ENCODE data around the gene FRMD4A. TPM values are rescaled to one million over a fixed set of nuclear protein-coding genes. Genes with fewer than 3 reads are reported as not detected.
A peak's percentile ranks its signal among the peaks of the same experiment; 100 is the strongest.

FRMD4A gene
- total RNA-seq, 1 donor from 2014 or later: 20.2 TPM

GRCh38 chr10:14270370-14270769, 60.4 kb downstream of the FRMD4A start:
- DNase-seq (ENCODE audit: low spot score): no peak
- Mint-ChIP-seq H3K4me3 (no peak overlapping the region), H3K27ac (peak overlapping the region; percentile 12), H3K9me3 (peaks cover 3% of the 10 kb centered on the region), H3K36me3 (peaks cover 3% of the 10 kb centered on the region), H3K27me3 (ENCODE audit: insufficient read depth, low read depth) (peaks cover 4% of the 10 kb centered on the region), H3K4me1 (peaks cover 19% of the 10 kb centered on the region)
- no peak overlapping the region for H3K4me3 ChIP-seq
- no peaks in the 10 kb centered on the region for H3K27me3 ChIP-seq
- H3K27ac ChIP-seq: no peak overlapping the region
- H3K9me3 ChIP-seq (ENCODE audit: low read depth): no peaks in the 10 kb centered on the region
- no peaks in the 10 kb centered on the region for H3F3A ChIP-seq (ENCODE audit: low read depth)
- H3K79me2 ChIP-seq (ENCODE audit: low read depth): no peaks in the 10 kb centered on the region
- H3K4me1 ChIP-seq: no peaks in the 10 kb centered on the region
- H3K4me2 ChIP-seq: no peak overlapping the region
- TF ChIP-seq EZH2phosphoT487 (IDR thresholded peaks at IDR 0.05): no peak
- TF ChIP-seq CTCF (IDR thresholded peaks at IDR 0.05): no peak
- no peak for TF ChIP-seq EZH2 (IDR thresholded peaks at IDR 0.05)
- no peaks in the 10 kb centered on the region for H4K20me1 ChIP-seq (ENCODE audit: low read depth)
- H2AFZ ChIP-seq (replicated peaks): no peak overlapping the region
- no peak overlapping the region for H3K9ac ChIP-seq
- no peaks in the 10 kb centered on the region for H3K36me3 ChIP-seq

GRCh38 chr10:14265709-14266108, 65.0 kb downstream of the FRMD4A start:
- Histone ChIP-seq H4K20me1 (ENCODE audit: low read depth) (no peaks in the 10 kb centered on the region), H3K36me3 (no peaks in the 10 kb centered on the region), H3K4me3 (no peak overlapping the region), H3F3A (ENCODE audit: low read depth) (no peaks in the 10 kb centered on the region), H3K27me3 (no peaks in the 10 kb centered on the region), H2AFZ (replicated peaks) (peak overlapping the region; percentile 10), H3K9ac (no peak overlapping the region), H3K79me2 (ENCODE audit: low read depth) (no peaks in the 10 kb centered on the region), H3K27ac (no peak overlapping the region), H3K4me2 (no peak overlapping the region), H3K9me3 (ENCODE audit: low read depth) (no peaks in the 10 kb centered on the region), H3K4me1 (peaks cover 8% of the 10 kb centered on the region)
- H3K27ac Mint-ChIP-seq: peak overlapping the region; percentile 9
- H3K4me3 Mint-ChIP-seq: no peak overlapping the region
- no peak for DNase-seq (ENCODE audit: low spot score)
- peaks cover 3% of the 10 kb centered on the region for H3K36me3 Mint-ChIP-seq
- H3K4me1 Mint-ChIP-seq: peaks cover 40% of the 10 kb centered on the region
- peaks cover 3% of the 10 kb centered on the region for H3K9me3 Mint-ChIP-seq
- H3K27me3 Mint-ChIP-seq (ENCODE audit: insufficient read depth, low read depth): peaks cover 2% of the 10 kb centered on the region
- TF ChIP-seq CTCF (IDR thresholded peaks at IDR 0.05) (no peak), EZH2 (IDR thresholded peaks at IDR 0.05) (no peak), EZH2phosphoT487 (IDR thresholded peaks at IDR 0.05) (no peak)

GRCh38 chr10:14262836-14263425, 67.8 kb downstream of the FRMD4A start:
- peak overlapping the region; percentile 1 for H3K4me2 ChIP-seq
- H3K4me3 ChIP-seq: no peak overlapping the region
- no peak for TF ChIP-seq EZH2 (IDR thresholded peaks at IDR 0.05)
- TF ChIP-seq CTCF (IDR thresholded peaks at IDR 0.05): no peak
- no peak for TF ChIP-seq EZH2phosphoT487 (IDR thresholded peaks at IDR 0.05)
- peak overlapping the region; percentile 90 for H3K27ac Mint-ChIP-seq
- no peaks in the 10 kb centered on the region for H4K20me1 ChIP-seq (ENCODE audit: low read depth)
- H3K79me2 ChIP-seq (ENCODE audit: low read depth): no peaks in the 10 kb centered on the region
- no peak overlapping the region for H3K9ac ChIP-seq
- peak overlapping the region; percentile 11 for H3K4me3 Mint-ChIP-seq
- peak overlapping the region; percentile 80 for H2AFZ ChIP-seq (replicated peaks)
- peaks cover 7% of the 10 kb centered on the region for H3K9me3 Mint-ChIP-seq
- peaks cover 8% of the 10 kb centered on the region for H3K4me1 ChIP-seq
- H3K4me1 Mint-ChIP-seq: peaks cover 53% of the 10 kb centered on the region
- no peaks in the 10 kb centered on the region for H3K36me3 ChIP-seq
- no peak for DNase-seq (ENCODE audit: low spot score)
- no peaks in the 10 kb centered on the region for H3F3A ChIP-seq (ENCODE audit: low read depth)
- H3K27ac ChIP-seq: no peak overlapping the region
- no peaks in the 10 kb centered on the region for H3K27me3 ChIP-seq
- peaks cover 5% of the 10 kb centered on the region for H3K27me3 Mint-ChIP-seq (ENCODE audit: insufficient read depth, low read depth)
- peaks cover 7% of the 10 kb centered on the region for H3K9me3 ChIP-seq (ENCODE audit: low read depth)
- H3K36me3 Mint-ChIP-seq: no peaks in the 10 kb centered on the region

All from neural progenitor cell (in vitro differentiated cells).